SU-DHL-6 (cell line): ENCODE data around the gene CDC37.

Experiments used
- CTCF ChIP-seq: fragments of 200-600 bp; sonication (generic); IDR thresholded peaks from one replicate; pipeline ENCODE4 v1.5.1; 2017; ENCODE audit warnings: antibody characterized with exemption, mild to moderate bottlenecking, low read length, moderate library complexity; ENCODE audit not compliant: insufficient read depth, poor library complexity, severe bottlenecking
- EZH2phosphoT487 ChIP-seq: fragments of 200-600 bp; sonication (generic), shearing (Covaris generic); conservative IDR thresholded peaks from 2 replicates; pipeline ENCODE4 v1.6.1; 2018; ENCODE audit warnings: mild to moderate bottlenecking, antibody characterized with exemption, low read length, moderate library complexity, mixed read lengths

- TF ChIP-seq CTCF, result peak; percentile 89
- no peak for TF ChIP-seq EZH2phosphoT487
Measured at GRCh38 chr19:10390652-10391286, 12.6 kb downstream of the CDC37 start.
